ENCODE data around the gene AP3S1.

Gene AP3S1

GRCh38 chr5:115829913-115830312 is 11.8 kb upstream of the AP3S1 start:
- no peak for DNase-seq

DNA sequence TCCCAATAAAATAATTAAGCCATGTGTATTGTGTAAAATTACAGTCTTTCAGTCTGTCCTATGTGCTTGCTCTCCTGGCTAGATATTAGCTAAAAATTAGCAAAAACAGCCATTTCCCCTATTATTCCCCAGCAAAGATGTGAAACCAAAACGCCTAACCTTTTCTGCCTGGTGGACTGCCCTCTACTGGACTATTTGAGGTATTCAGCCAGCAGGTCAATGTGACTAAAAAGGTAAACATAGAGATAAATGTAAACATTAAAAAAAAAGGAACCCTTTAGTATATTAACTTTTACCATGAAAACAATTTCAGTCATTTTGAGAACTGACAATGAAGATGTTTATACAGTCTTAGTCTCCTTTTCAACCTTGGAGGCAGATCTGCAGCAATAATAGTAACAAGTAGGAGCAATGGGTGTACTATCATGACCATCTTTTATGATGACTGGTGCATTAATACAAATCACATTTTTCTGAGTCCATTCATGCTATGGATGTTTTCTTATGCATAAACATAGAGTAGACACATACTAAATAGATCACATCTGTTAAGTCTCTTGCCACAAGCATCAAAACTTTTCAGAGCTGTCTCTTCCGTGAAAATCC is 10.5 kb upstream of the AP3S1 start:
- no peak for DNase-seq

DNA sequence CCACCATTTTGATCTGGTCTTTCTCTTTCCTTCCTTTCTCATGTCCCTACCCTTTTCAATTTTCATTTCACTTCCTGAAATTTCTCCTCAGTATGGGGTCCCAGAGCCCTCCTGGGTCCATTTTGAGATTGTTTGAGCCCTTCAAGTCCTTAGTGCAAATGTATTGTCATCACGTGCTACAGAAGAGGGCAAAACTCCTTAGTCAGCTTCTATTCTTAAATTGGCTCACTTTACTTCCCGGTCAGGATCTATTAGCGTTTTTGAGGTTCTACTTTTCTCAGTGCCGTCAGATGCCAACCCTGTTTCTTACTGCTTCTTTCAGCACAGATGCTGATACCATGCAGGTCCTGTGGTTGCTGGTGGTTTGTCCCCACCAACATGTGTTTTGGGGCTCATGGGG is 6.3 kb upstream of the AP3S1 start:
- DNase-seq, result no peak

- no peak for DNase-seq
Measured at GRCh38 chr5:115838885-115839518, 2.7 kb upstream of the AP3S1 start.

DNA sequence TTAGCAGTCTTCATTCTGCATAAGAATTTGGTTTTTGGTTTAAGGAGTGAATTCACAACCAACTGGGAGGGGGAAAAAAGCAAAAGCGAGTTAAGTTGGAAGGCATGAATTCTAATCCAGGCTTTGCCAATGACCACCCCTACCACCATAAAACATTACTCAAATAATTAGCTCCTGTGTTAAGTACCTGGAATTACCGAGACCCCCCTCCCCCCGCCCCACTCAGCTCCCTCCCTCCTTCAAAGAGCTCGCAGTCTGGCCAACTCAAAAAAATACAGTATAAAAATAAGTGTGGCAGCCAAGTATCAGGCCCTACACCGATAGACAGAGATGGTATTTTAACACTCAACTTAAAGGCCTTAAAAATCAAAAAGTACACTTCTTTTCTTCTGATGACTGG is 862 bp upstream of the AP3S1 start:
- no peak for DNase-seq

DNA sequence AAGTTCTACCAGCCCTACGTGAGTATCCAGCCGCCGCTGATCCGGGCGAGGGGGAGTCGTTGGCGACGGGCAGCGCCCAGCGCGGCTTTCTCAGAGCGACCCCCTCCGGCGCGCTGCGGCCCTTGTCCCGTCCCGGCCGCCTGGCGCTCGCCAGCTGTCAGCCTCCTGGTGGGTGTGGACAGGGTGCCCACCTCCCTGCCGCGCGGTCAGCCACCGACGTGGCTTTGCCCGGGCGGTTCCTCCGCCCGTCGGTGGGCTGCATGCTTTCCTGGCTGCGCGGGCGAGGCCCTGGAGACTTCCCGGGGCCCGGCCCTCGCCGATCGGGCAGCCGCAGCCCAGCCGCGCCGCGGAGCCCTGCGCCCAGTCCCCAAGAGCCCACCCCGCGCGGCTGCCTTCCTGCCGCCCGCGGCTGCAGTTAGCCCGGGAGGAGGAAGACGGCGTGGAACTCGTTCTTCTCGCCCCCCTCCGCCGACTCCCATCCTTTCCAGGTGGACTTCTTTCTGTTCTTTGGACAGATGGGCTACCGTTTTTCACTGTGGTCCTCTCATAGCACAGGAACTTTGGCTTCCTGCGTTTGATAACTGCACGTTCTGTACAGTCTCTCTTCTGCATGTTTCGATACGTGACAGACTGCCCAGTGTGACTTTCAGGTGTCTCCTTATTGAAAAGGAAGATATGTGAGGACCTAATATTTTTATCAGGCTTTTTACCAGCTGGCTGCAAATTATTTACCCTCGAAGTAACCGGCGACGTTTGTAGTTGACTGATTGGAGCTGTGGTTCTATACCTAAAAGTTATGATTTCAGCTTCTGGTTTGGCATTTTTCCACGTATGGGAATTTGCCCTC is 577 bp downstream of the AP3S1 start:
- no peak for DNase-seq

DNA sequence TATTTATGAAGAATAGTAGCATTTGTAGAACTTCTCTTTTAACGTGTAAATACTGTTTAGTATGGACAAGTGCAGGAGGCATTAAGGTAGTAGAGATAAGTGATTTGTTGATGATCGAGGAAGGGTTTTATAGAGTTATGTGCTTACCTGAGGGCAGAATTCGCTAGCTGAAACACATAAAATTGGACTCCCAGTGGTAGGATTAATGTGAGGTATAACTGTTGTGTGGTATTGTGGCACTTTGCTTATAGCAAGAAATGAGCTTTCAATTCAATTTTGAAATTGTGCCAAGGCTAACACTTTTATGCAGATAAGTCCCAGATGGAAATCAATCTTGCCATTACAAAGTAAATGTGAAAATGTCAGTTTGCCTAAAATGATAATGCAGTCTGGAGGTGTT is 1.2 kb downstream of the AP3S1 start:
- DNase-seq, result no peak

- no peak for DNase-seq
Measured at GRCh38 chr5:115843444-115844130, 1.9 kb downstream of the AP3S1 start.

- DNase-seq, result no peak
Measured at GRCh38 chr5:115844321-115844817, 2.6 kb downstream of the AP3S1 start.

DNA sequence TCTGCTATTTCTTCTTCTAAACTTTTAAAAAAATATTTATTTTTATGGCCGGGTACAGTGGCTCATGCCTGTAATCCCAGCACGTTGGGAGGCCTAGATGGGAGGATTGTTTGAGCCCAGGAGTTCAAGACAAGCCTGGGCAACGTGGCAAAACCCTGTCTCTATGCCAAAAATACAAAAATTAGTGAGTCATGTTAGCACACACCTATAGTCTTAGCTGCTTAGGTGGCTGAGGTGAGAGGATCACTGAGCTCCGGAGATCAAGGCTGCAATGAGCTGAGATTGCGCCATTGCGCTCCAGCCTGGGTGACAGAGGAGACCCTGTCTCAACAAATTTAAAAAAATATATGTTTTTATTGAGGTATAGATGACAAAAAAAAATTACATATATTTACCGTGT is 5.6 kb downstream of the AP3S1 start:
- no peak for DNase-seq

- no peak for DNase-seq
Measured at GRCh38 chr5:115849258-115849798, 7.6 kb downstream of the AP3S1 start.

DNA sequence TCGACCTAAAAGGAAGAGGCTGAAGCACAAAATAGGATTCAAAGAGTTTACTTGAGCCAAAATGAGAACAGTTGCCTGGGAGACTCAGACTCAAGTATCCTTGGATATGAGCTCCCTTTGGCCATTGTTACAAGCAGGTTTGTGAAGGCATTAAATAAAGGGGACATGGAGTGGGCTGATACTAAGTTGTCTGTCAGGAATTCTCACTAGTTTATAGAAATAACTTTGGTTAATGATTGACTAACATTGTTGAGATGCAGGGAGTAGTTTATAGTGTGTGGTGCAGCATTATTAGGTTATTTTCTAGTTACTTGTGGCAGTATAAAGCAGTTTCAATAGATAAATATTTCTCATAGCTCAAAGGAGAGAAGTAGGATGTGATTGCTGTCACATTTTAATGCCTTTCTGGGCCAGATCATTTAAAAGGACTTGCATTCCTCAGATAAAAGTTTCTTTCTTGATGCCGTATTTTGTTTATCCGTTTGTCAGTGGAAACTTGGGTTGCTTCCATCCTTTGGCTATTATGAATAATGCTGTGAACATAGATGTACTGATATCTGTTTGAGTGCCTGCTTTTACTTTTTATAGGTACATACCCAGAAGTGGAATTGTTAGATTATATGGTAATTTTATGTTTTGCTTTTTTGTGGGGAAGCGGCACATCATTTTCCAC is 9.1 kb downstream of the AP3S1 start:
- DNase-seq, result no peak

GRCh38 chr5:115854139-115854538 is 12.4 kb downstream of the AP3S1 start:
- DNase-seq, result no peak

- no peak for DNase-seq
Measured at GRCh38 chr5:115855959-115856358, 14.2 kb downstream of the AP3S1 start.

- DNase-seq, result no peak
Measured at GRCh38 chr5:115857057-115857479, 15.3 kb downstream of the AP3S1 start.

GRCh38 chr5:115857626-115858349 is 16.1 kb downstream of the AP3S1 start:
- no peak for DNase-seq

DNA sequence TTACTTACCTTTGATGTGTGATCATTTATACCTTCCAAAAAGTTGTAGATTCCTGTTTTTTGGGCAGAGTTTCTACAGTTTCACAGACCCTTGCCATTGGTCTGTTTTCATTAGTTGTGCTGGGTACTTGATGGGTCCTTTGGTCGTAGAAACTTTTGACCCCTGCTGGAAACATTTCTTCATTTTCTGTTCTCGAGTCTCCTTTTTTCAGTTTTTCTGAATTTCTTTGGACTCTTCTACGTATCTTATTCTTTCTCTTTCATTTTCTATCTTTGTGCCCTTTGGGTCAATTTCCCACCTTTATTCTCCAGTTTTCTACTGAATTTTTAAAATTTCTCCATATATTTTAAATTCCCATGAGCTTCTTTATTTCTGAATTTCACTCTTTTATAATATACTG is 16.7 kb downstream of the AP3S1 start:
- no peak for DNase-seq

GRCh38 chr5:115859378-115859777 is 17.6 kb downstream of the AP3S1 start:
- DNase-seq, result no peak

GRCh38 chr5:115869256-115869795 is 27.6 kb downstream of the AP3S1 start:
- no peak for DNase-seq

GRCh38 chr5:115872447-115872846 is 30.7 kb downstream of the AP3S1 start:
- DNase-seq, result no peak

DNA sequence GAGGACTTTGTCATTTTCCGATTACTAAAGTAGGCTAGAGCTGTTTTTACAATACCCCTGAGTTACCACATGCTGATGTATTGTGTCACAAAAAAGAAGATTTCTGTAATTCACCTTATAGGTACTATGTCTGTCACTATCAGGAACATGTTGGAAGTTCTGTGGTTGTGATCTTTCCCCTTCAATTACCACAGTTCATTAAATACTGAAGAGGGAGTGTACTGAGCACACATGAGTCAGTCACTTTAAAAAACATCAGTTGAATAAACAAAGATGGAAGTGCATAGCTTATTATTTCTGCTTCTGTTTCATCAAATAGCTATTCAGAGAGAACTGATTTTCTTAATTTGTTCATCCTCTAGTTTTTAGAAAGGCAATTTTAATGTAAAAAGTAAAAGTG is 31.7 kb downstream of the AP3S1 start:
- no peak for DNase-seq
